ENCODE data around the gene SRRM2.

The SRRM2 gene

GRCh38 chr16:2798723-2799204, 46.3 kb downstream of the SRRM2 start:
- no peak for DNase-seq (ENCODE audit: low read depth, low spot score)

GRCh38 chr16:2799205-2799858, 46.9 kb downstream of the SRRM2 start:
- DNase-seq (ENCODE audit: low read depth, low spot score): no peak

GRCh38 chr16:2799859-2800226, 47.4 kb downstream of the SRRM2 start:
- DNase-seq (ENCODE audit: low read depth, low spot score): no peak

- DNase-seq (ENCODE audit: low read depth, low spot score): no peak
These were observed 51.2 kb downstream of the SRRM2 start for GRCh38 chr16:2803545-2804195.

- no peak for DNase-seq (ENCODE audit: low read depth, low spot score)
These were observed 52.3 kb downstream of the SRRM2 start for GRCh38 chr16:2804728-2805127.

GRCh38 chr16:2806286-2806685, 53.8 kb downstream of the SRRM2 start:
- no peak for DNase-seq (ENCODE audit: low read depth, low spot score)

- no peak for DNase-seq (ENCODE audit: low read depth, low spot score)
These were observed 55.7 kb downstream of the SRRM2 start for GRCh38 chr16:2808181-2808580.

- DNase-seq (ENCODE audit: low read depth, low spot score): no peak
These were observed 56.8 kb downstream of the SRRM2 start for GRCh38 chr16:2809149-2809760.

- no peak for DNase-seq (ENCODE audit: low read depth, low spot score)
These were observed 58.2 kb downstream of the SRRM2 start for GRCh38 chr16:2810651-2811050.

GRCh38 chr16:2811703-2812471, 59.4 kb downstream of the SRRM2 start:
- no peak for DNase-seq (ENCODE audit: low read depth, low spot score)

- no peak for DNase-seq (ENCODE audit: low read depth, low spot score)
These were observed 61.4 kb downstream of the SRRM2 start for GRCh38 chr16:2813771-2814221.

GRCh38 chr16:2814551-2815298, 62.3 kb downstream of the SRRM2 start:
- no peak for DNase-seq (ENCODE audit: low read depth, low spot score)

GRCh38 chr16:2815299-2815771, 62.9 kb downstream of the SRRM2 start:
- DNase-seq (ENCODE audit: low read depth, low spot score): no peak

- no peak for DNase-seq (ENCODE audit: low read depth, low spot score)
These were observed 64.4 kb downstream of the SRRM2 start, which contains the start of gene PRSS21 for GRCh38 chr16:2816751-2817339. Gene PRSS21, plus strand, starts transcription at chr16:2817237. Its CDS starts 32 bp downstream, at chr16:2817269.

- DNase-seq (ENCODE audit: low read depth, low spot score): no peak
These were observed 65.2 kb downstream of the SRRM2 start for GRCh38 chr16:2817340-2818271.

GRCh38 chr16:2818272-2818876, 65.9 kb downstream of the SRRM2 start:
- no peak for DNase-seq (ENCODE audit: low read depth, low spot score)

- no peak for DNase-seq (ENCODE audit: low read depth, low spot score)
These were observed 66.9 kb downstream of the SRRM2 start for GRCh38 chr16:2819179-2819938.
